Transverse colon (tissue), 4 donors: ENCODE results near the gene DEUP1.

Experiments used
- CTCF ChIP-seq, 5 experiments: fragments of 200-600 bp in 3 of 5; fragments of 450-650 bp in 2 of 5; sonication (generic) in 3 of 5; IDR thresholded peaks; 1 replicate in 2 of 5; 2 replicates in 3 of 5; pipeline ENCODE4 v1.5.1; 2016 to 2017; ENCODE audit warnings: antibody characterized with exemption in 5 of 5, inconsistent platforms in 3 of 5, mild to moderate bottlenecking in 2 of 5, moderate library complexity in 1 of 5
- POLR2AphosphoS5 ChIP-seq, 3 donors: sonication (generic); formaldehyde crosslinking; IDR thresholded peaks; one replicate each; pipeline ENCODE4 v1.6.1; 2016; ENCODE audit warnings: antibody characterized with exemption in 3 of 3

- TF ChIP-seq CTCF (IDR thresholded peaks at IDR 0.05) (no peak), POLR2AphosphoS5 (IDR thresholded peaks at IDR 0.05) (no peak)
These were observed 114.1 kb downstream of the DEUP1 start for GRCh38 chr11:93444617-93445073.
